ENCODE data around the gene USP44.
"Not testable (repeated sequence)": the region's sequence is repeated elsewhere in the genome, so short reads cannot be mapped to it uniquely, and the experiment has no call there.

The USP44 gene

DNA sequence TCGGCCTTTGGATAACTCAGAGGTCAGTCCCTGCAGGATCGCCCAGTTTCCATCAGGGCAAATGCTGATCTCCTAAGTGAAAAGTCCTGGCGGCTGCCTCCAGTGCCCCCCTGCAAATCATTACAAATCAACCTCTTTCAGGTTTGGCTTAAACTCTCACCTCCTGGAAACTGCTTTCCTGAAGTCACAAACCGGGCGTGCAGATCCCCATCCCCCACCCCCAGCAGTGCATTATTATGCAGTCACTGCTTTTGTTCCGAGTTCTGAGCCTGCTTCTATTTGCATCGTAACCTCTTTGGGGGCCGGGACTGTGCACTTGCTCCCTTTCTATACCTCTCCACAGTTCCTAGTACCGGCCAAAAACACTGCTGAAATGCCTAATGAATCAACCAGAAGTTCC lies at the start of gene USP44:
Gene USP44 (minus strand): TSS at position 172 of the 400 bp plus-strand sequence. CDS start 17,220 bp downstream, outside the sequence.
- no peak for DNase-seq

DNA sequence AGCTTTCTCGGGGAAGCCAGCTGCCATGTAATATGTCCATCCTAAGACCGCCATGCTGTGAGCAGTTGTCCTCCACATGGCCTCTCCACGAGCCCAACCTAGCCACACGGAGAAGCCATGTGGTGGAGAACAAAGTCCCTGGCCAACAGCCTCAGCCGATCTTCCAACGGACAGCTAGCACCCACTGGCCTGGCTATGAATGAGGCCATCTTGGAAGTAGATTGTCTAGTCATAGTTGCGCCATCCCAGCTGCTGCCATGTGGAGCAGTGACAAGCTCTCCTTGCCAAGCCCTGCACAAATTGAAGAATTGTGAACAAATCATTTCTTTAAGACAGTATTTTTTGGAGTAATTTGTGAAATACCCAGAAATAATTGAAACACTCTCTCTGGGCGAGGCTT lies 49.3 kb upstream of the USP44 start:
- no peak for DNase-seq

DNA sequence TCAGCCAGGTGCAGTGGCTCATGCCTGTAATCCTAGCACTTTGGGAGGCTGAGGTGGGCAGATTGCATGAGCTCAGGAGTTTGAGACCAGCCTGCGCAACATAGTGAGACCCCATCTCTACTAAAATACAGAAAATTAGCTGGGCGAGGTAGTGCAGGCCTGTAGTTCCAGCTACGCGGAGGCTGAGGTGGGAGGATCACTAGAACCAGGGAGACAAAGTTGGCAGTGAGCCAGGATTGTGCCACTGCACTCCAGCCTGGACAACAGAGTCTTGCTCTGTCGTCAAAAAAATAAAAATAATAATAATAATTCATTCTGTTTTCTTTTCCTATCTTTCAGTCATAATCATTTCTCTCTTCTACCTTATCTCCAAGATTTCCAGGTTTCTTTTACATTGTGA lies 48.6 kb upstream of the USP44 start:
- DNase-seq = no peak

GRCh38 chr12:95594136-95594535 lies 42.9 kb upstream of the USP44 start:
- DNase-seq = no peak

GRCh38 chr12:95593266-95593871 lies 42.1 kb upstream of the USP44 start:
- DNase-seq = no peak

GRCh38 chr12:95591731-95592130 lies 40.5 kb upstream of the USP44 start:
- no peak for DNase-seq

GRCh38 chr12:95590775-95591174 lies 39.5 kb upstream of the USP44 start:
- DNase-seq = no peak

DNA sequence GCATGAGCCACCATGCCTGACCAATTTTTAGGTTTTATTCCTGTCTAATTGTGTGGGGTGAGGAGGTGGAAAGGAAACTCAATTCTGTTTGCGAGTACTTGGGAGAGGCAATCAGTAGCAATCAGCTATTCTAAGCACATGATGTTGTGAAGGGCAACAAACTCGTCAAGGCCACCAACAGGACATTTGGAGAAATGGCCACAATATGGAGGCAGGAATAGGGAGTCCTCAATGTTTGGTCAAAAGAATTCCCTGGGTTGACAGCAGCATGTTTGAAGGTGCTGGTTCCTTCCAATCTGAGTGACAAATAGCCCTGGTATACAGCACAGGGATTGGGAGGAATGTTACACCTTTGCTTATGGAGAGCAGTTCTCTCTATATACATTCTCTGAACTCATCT lies 32.7 kb upstream of the USP44 start:
- DNase-seq = no peak

DNA sequence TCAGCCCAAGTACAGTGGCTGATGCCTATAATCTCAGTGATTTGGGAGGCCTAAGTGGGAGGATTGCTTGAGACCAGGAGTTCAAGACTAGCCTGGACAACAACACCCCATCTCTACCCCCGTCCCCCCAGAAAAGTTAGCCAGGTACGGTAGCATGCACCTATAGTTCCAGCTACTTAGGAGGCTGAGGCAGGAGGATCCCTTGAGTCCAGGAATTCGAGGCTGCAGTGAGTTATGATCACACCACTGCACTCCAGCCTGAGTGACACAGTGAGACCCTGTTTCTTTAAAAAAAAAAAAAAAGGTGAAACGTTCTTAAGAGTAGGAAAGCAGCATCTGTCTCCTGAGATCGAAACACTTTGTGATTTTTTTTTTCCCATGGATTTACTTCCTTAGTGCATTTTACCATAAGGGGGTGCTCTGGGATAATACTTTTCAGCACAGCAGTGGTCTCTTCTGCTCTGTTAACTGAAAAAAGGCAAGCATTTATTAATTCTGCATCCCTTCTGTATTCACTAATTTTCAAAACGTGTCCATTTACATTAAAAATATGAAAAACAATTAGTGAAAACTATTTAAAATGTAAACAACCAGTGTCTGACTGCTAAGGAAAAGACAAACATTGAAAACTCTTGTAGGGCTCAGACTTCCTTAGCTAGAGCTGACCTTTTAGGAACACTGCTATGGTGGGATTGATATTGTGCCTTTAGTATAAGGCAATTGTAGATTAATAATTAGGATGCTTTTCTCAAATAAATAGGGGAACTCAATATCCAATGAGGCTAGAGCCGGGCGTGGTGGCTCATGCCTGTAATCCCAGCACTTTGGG lies 31.2 kb upstream of the USP44 start:
- DNase-seq = no peak

DNA sequence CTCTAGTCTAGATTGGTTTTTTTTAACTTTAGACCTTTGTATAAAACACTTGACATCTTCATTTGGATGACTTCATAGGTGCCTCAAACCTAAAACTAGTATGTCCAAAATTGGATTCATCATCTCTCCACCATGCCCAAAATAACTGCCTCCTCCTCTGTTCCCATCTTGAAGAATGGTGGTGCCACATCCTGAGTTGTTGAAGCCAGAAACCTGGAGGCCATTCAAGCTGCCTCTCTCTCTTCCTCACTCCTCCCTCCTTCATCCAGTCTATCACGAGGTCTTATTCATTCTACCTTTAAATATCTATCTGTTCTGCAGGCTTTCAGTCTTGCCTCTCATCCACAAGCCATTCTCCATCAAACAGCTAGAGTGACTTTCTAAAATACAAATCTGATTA lies 26.5 kb upstream of the USP44 start:
- no peak for DNase-seq

DNA sequence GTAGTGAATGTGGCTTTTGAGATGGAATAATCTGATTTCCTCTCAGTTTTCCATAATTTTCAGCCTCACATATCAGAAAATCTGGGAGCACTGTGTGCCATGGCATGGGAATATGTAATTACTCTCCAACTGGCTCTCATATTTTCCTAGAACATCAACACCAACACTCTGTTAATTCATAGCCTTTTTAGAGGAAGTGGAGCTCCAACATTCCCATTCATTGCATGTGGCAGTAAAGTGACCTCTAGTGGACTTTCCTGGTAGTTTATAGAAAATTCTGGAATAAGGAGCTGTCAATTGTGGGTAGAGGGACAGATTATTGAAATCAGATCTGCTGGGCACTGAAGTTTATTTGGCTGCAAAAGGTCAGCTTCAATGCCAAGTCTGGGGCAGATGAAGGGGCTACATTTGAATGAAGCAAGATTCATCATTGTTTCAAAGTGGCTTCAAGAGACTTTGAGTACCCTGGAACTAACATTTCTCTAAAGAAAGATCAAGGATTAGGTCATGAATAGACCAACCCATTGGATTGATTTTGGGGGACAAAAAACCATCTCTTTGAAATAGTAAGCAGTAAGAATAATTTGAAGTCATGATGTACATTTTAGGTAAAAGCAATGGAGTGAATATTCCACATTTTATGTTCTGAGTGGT lies 23.6 kb upstream of the USP44 start:
- peak; percentile 49 for DNase-seq

GRCh38 chr12:95573951-95574576 lies 22.8 kb upstream of the USP44 start:
- peak; percentile 7 for DNase-seq

DNA sequence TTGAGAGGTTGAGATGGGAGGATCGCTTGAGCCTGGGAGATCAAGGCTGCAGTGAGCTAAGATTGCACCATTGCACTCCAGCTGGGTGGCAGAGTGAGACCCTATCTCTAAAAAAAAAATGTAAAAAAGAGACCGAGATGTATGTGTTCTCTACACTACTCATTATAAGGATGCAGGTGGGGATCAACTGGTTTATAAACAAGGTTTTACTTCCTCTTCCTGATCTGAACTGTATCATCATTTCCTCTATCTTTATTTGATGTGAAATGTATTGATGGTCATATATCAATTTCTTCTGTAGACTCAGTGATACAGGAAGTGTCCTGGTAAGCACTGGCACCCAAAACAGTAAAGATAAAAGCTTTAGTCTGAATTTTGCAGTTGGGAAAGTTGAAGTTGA lies 20.1 kb upstream of the USP44 start:
- DNase-seq = no peak

DNA sequence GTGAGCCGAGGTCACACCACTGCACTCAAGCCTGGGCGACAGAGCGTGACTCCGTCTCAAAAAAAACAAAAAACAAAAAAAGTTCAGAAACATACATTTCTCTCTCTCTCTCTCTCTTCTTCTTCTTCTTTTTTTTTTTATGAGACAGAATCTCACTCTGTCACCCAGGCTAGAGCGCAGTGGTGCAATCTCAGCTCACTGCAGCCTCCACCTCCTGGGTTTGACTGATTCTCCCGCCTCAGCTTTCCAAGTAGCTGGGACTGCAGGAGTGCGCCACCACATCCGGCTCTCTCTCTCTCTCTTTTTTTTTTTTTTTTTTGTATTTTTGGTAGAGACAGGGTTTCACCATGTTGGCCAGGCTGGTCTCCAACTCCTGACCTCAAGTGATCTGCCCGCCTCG lies 16.8 kb upstream of the USP44 start:
- not testable (repeated sequence) for DNase-seq

GRCh38 chr12:95557625-95558024 lies 6.3 kb upstream of the USP44 start:
- no peak for DNase-seq

DNA sequence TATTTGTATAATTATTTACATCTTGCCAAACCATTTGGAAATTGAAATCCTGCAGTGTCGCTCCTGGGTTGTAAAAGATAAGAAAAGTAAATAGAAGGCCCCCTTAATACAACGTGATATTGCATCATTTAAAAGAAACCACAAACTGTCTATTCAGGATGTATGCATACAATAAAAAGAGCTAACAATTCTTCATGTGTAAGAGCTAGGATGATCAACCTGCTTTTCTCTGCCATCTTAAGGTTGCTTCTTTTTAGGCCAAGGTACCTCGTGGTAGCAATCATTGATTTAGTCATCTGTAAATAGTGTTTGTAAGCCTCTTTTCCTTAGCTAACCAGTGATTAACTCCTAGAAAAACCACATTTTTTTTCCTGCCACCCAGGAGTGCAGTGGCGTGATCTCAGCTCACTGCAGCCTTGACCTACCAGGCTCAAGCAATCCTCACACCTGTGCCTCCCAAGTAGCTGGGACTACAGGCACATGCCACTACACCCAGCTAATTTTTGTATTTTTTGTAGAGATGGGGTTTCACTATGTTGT lies 3.3 kb upstream of the USP44 start:
- DNase-seq = no peak

DNA sequence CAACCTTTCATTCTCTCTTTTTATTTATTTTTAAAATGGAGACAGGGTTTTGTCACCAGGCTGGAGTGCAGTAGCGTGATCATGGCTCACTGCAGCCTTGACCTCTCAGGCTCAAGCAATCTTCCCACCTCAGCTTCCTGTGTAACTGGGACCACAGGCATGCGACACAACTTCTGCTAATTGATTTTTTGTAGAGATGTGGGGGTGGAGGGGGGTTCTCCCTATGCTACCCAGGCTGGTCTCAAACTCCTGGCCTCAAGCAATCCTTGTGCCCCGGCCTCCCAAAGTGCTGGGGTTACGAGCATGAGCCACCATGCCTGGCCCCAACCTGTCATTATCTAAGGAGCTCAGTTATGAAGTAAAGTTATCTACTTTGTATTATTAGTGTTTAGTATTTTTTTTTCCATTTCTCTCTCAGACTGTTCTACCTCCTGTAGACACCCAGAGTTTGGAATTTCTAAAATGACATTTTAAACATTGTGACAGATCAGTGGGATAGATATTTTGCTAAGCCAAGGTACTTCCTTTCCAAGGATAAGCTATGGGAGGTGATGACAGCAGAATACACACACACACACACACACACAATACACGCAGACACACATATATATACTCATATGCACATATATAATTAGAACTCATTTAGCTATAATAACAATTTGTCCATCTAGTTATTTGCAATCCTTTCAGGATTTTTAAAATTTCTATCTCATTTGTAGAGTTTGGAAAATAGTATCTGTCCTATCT lies 2.1 kb upstream of the USP44 start:
- no peak for DNase-seq

- DNase-seq = no peak
These were observed 739 bp upstream of the USP44 start for GRCh38 chr12:95551913-95552516.

- no peak for DNase-seq
These were observed 1.7 kb downstream of the USP44 start for GRCh38 chr12:95549392-95550084.

DNA sequence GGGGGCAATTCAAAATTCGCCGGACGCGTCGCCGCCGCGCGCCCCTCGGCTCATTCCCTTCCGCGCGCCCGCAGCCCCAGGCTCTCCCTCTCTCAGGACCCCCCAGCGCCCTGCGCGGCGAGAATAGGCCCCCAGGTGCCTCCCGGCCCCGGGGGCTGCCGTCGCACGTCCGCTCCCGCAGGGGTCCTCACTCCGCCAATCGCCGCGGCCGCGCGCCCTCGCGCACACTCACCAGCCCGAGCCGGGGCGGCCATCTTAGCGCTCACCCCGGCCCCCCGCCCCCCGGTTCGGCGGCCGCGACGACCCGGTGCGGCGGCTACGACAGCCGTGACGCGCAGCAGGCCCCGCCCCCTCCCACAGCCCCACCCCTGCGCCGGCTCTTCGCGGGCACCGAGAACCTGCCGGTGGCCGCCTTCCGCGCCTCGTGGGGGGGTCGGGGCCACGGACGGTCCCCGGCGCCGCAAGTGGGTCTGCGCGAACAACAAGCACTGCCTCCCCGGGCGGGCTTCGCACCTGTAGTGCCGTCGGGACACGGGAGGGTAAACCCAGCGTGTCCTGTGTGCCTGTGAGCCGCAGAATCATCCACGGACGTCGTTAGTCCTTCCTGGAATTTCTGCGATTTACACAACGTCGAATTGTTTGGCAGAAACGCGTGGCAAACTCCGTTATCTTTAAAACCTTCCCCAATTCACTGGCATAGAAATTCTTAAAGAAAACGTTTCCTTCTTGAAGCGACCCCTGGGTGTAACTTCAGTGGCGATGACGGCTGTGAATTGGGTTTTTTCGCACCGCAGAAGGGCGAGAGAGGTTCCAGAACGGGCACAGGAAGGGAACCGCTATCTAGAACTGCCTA lies 2.5 kb downstream of the USP44 start:
- DNase-seq = peak; percentile 16
